ENCODE measurements around the gene NPHP1.
"Not testable (repeated sequence)": the region's sequence is repeated elsewhere in the genome, so short reads cannot be mapped to it uniquely, and the experiment has no call there.

Gene NPHP1

GRCh38 chr2:110204408-110205385, at the start of gene NPHP1:
TSS of gene NPHP1 (minus strand) at chr2:110205013. CDS start at chr2:110204968, 45 bp downstream.
- DNase-seq, result peak; percentile 86

GRCh38 chr2:110248081-110248795, 43.4 kb upstream of the NPHP1 start:
- not testable (repeated sequence) for DNase-seq

- DNase-seq, result not testable (repeated sequence)
Measured at GRCh38 chr2:110245488-110246435, 40.9 kb upstream of the NPHP1 start.

- DNase-seq, result not testable (repeated sequence)
Measured at GRCh38 chr2:110243283-110243682, 38.5 kb upstream of the NPHP1 start.

GRCh38 chr2:110234514-110234913, 29.7 kb upstream of the NPHP1 start:
- not testable (repeated sequence) for DNase-seq

GRCh38 chr2:110229886-110230285, 25.1 kb upstream of the NPHP1 start:
- not testable (repeated sequence) for DNase-seq

GRCh38 chr2:110222626-110223025, 17.8 kb upstream of the NPHP1 start:
- not testable (repeated sequence) for DNase-seq

- no peak for DNase-seq
Measured at GRCh38 chr2:110221938-110222337, 17.1 kb upstream of the NPHP1 start.

DNA sequence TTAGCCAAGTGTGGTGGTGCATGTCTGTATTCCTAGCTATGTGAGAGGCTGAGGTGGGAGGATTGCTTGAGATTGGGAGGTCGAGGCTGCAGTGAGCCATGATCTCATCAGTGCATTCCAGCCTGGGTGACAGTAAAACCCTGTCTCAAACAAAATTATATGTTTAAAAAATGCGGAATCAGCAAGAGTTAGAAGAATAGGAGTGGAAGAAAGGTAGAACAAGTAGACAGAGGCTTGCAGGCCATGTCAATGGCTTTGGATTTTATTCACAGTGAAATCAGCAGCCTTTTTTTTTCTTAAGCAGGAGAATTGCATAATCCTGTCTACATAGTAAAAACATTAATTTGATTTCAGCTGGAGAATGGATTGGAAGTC, 15.4 kb upstream of the NPHP1 start:
- DNase-seq, result no peak

DNA sequence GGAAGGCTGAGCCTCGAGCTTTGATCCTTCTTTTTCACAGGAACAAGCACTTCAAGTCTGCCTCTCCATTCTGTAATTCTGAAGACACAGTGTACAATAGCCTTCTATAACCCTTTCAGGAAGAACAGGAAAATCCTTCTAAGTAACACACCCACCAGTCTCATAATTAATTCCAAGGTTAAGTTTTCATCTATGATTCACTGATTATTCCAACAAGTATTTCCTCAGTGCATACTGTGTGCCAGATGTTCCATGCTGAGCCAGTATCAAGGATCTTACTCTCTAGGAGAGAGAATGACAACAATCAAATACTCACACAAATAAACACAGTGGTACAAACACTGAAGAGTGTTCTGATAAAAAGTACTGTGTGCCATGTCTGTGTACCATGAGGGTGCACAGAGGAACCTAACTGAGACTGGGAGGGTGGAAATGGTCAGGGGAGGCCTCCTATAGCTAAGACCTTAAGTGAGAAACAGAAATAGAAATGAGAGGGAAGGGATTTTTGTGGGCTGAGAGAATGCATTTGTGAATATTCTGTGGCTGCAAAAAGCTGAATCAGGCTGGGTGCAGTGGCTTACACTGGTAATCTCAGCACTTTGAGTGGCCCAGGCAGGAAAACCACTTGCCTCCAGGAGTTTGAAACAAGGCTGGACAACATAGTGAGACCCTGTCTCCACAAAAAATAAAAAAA, 14.8 kb upstream of the NPHP1 start:
- DNase-seq, result no peak

DNA sequence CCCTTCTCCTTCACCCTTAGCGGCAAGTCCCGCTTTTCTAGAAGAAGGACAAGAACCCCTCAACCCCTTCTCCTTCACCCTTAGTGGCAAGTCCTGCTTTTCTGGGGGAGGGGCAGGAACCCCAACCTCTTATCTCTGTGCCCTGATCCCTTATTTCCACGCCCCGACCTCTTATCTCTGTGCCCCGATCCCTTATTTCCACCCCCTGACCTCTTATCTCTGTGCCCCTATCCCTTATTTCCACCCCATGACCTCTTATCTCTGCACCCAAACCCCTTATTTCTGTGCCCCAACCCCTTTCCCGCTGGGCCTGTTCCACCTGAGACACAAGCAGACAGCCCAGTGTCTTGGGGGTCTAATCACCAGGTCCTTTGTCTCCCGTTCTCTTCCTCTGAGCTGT, 14.1 kb upstream of the NPHP1 start:
- DNase-seq, result not testable (repeated sequence)

DNA sequence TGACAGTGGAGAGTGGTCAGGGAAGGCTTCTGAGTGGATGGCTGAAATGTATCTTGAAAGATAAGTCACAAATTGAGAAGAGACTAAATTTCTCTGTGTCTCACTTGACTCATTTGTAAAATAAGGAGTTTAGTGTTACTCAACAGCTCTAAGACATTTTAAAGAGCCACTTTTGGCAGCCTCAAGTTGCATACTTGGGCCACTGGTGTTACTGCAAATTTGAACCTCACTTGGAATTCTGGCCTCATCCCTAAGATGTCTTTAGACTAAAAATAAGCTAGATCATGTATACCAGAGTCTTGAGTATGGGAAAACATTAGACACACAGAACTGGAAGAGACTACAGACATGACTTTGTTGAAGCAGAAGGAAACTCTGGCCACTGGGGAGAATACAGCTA, 12.0 kb upstream of the NPHP1 start:
- no peak for DNase-seq

DNA sequence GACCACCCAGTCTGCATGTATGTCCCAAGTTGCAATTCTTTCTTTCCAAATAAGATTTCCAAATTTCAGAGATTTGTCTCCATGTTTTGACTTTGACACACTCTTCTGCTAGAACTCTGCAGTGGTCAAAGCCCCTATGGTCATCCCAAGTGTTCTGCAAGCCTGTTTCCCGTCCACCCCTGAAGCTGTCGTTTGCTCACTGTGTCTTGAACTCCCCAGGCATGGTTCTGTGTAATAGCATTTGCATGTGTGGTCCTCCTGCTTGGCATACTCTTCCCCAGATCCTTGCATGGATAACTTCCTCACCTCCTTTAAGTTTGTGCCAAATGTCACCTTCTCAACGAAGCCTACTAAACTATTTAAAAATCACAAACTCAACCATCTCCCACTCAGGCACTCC, 11.4 kb upstream of the NPHP1 start:
- no peak for DNase-seq

- DNase-seq, result no peak
Measured at GRCh38 chr2:110215566-110216158, 10.8 kb upstream of the NPHP1 start.

GRCh38 chr2:110215091-110215490, 10.3 kb upstream of the NPHP1 start:
- no peak for DNase-seq

DNA sequence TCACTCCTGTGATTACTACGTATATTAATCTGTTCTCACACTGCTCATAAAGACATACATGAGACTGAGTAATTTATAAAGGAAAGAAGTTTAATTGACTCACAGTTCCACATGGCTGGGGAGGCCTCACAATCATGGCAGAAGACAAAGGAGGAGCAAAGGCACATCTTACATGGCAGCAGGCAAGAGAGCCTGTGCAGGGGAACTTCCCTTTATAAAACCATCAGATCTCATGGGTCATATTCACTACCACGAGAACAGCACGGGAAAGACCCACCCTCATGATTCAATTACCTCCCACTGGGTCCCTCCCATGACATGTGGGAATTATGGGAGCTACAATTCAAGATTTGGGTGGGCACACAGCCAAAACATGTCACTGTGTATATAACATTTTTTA, 8.7 kb upstream of the NPHP1 start:
- not testable (repeated sequence) for DNase-seq

DNA sequence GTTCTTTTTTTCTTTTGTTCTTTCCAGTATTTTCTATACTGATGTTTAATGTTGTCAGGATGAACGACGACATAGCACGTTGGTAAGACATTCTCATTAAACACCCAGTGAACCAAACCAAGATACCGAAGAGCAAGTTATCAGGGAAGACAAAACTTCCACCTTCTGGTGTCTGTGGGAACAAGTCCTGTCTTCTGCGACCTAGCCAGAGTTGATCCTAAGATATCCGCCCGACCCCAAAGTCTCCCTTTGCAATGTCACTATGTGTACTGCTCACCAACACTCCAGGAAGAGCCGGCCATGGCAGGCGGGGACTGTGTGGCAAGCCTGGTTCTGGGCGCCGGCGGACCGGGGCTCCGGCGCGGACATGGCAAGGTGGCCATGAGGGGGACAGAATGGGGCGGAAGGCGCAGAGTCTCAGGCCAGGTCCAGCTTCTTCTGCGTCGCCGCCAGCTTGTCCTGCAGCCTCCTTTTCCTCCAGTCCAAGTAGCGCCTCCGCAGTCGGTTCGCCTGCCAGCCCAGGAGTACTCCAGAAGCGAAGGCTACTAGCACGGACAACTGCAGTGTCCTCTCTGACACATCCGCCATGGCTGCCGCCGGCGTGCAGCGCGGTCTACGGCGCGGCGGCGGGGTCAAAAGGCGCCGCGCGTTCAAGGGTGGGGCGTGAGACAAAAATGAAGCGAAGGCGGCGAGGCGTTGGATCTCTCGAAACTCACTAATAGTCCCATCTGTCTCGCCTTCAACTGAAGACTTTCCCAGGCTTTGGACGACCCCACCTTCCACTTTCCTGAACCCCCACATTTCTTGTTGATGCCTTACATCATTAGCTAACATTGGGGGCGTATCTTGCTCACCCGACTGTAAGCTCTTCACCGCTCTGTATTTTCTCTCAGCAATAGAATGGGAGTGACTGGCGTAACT, 7.4 kb upstream of the NPHP1 start, which contains the start of gene MTLN:
TSS of gene MTLN (minus strand) at position 610 of the 921 bp plus-strand sequence. CDS start at position 588, 22 bp downstream.
- peak; percentile 75 for DNase-seq

DNA sequence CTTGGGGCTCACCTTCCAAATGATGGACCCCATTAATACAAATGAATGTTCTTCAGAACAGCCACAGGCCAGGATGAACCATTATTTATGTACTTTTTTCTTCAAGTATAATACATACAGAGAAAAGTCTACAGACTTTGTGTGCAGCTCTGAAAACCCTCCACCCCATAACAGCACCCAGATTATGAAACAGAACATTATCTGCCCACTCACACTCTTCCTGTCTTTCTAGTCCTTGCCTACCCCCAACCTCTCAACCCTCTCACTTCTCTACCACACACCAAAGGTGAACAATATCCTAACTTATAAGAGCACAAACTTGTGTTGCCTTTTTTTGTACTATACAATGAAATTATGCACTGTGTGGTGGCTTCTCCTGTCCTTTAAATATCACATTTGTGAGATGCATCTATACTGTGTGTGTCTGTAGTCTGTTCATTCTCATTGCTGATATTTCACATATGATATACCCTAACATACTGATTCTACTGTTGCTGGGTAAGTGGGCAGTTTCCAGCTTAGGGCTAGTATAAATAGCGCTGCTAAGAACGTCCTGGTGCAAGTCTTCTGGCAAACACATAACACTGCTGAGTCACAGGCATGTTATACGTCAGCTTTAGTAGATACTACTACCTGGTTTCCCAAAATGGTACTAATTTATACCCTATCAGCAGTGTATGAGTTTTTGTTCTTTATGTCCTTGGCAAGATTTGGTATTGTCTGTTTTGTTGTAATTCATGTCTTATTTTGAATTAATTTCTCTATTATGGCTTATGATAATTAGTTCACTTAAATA, 1.0 kb upstream of the NPHP1 start:
- no peak for DNase-seq

- no peak for DNase-seq
Measured at GRCh38 chr2:110198016-110198415, 6.8 kb downstream of the NPHP1 start.

Measured in CD4-positive, alpha-beta T cell treated with Interleukin-17A for 1 hour (primary cell).